Measurements from ENCODE around the gene FAM193B. TPM values are rescaled to one million over a fixed set of nuclear protein-coding genes. Genes with fewer than 3 reads are reported as not detected.

Gene FAM193B
- polyA plus RNA-seq, 3 donors = 1.6 to 216 (median 1.9) TPM

- Histone ChIP-seq H3K27ac (ENCODE audit: low read depth in 1 of 2, low read length in 2 of 2) (peak overlapping the region in 1 of 2 donors; percentile 62), H3K4me1 (ENCODE audit: control insufficient read depth in 1 of 2, insufficient read depth in 2 of 2, low read length in 2 of 2) (peaks cover 37 to 47% of the 10 kb centered on the region in 2 donors), H3K9ac (ENCODE audit: insufficient read depth, low read length, poor library complexity, severe bottlenecking) (no peak overlapping the region), H4K20me1 (ENCODE audit: insufficient read depth, low read length) (peaks cover 87% of the 10 kb centered on the region), H3K4me2 (replicated peaks; ENCODE audit: extremely low read depth, low read length, poor library complexity, severe bottlenecking) (no peak overlapping the region), H2AFZ (ENCODE audit: insufficient read depth, low read depth, low read length, poor library complexity, severe bottlenecking) (no peak overlapping the region), H3K27me3 (ENCODE audit: control insufficient read depth in 2 of 2, insufficient read depth in 2 of 2, low read length in 2 of 2) (no peaks in the 10 kb centered on the region), H3K36me3 (replicated peaks in 1 of 2; ENCODE audit: control insufficient read depth in 1 of 2, insufficient read depth in 2 of 2, low read length in 2 of 2) (peaks cover 0 to 39% of the 10 kb centered on the region in 2 donors), H3K79me2 (ENCODE audit: insufficient read depth, low read length) (peaks cover 82% of the 10 kb centered on the region), H3K9me3 (replicated peaks in 1 of 2; ENCODE audit: control insufficient read depth in 1 of 2, insufficient read depth in 1 of 2, low read length in 2 of 2) (no peaks in the 10 kb centered on the region), H3K4me3 (replicated peaks in 1 of 3; ENCODE audit: low read depth in 2 of 3, low read length in 3 of 3) (no peak overlapping the region)
- TF ChIP-seq CTCF (IDR thresholded peaks at IDR 0.05) = no peak
- intact Hi-C loops (cut with micrococcal nuclease) = loop anchor here in 1 of 2 donors (10.0 kb wide), 1 partner anchor 53 kb away; the partner anchor contains the start of gene PDLIM7
- Mint-ChIP-seq H3K27me3 (ENCODE audit: low read depth in 3 of 3) (peaks cover 0 to 1% (median 0%) of the 10 kb centered on the region in 3 donors), H3K4me1 (peaks cover 49% of the 10 kb centered on the region), H3K9me3 (no peaks in the 10 kb centered on the region), H3K27ac (peak overlapping the region in 6 of 7 donors; percentile 8 to 66 (median 56)), H3K36me3 (peaks cover 30 to 44% of the 10 kb centered on the region in 2 donors), H3K4me3 (no peak overlapping the region)
- 44% methylated on average over 2 of the region's 3 CpGs for WGBS (ENCODE audit: insufficient coverage)
- DNase-seq = no peak
Observed at GRCh38 chr5:177547736-177548135, 6.6 kb downstream of the FAM193B start.

- H4K20me1 ChIP-seq (ENCODE audit: insufficient read depth, low read length) = peaks cover 88% of the 10 kb centered on the region
- Mint-ChIP-seq H3K27me3 (ENCODE audit: low read depth in 3 of 3) (peaks cover 0 to 1% (median 0%) of the 10 kb centered on the region in 3 donors), H3K9me3 (no peaks in the 10 kb centered on the region), H3K27ac (peak overlapping the region; percentile 95 to 99 (median 98)), H3K4me3 (peak overlapping the region in 1 of 2 donors; percentile 69), H3K36me3 (peaks cover 28 to 45% of the 10 kb centered on the region in 2 donors), H3K4me1 (peaks cover 43% of the 10 kb centered on the region)
- no peak overlapping the region for H2AFZ ChIP-seq (ENCODE audit: insufficient read depth, low read depth, low read length, poor library complexity, severe bottlenecking)
- peaks cover 37 to 44% of the 10 kb centered on the region in 2 donors for H3K4me1 ChIP-seq (ENCODE audit: control insufficient read depth in 1 of 2, insufficient read depth in 2 of 2, low read length in 2 of 2)
- H3K9me3 ChIP-seq (replicated peaks in 1 of 2; ENCODE audit: control insufficient read depth in 1 of 2, insufficient read depth in 1 of 2, low read length in 2 of 2) = no peaks in the 10 kb centered on the region
- H3K36me3 ChIP-seq (replicated peaks in 1 of 2; ENCODE audit: control insufficient read depth in 1 of 2, insufficient read depth in 2 of 2, low read length in 2 of 2) = peaks cover 4 to 39% of the 10 kb centered on the region in 2 donors
- 33% methylated on average over 1 of the region's 1 CpG for WGBS (ENCODE audit: insufficient coverage)
- TF ChIP-seq CTCF (IDR thresholded peaks at IDR 0.05) = no peak
- intact Hi-C loops (cut with micrococcal nuclease) = loop anchor here in 1 of 2 donors (10.0 kb wide), 1 partner anchor 51 kb away; the partner anchor contains the start of gene PDLIM7
- H3K27me3 ChIP-seq (ENCODE audit: control insufficient read depth in 2 of 2, insufficient read depth in 2 of 2, low read length in 2 of 2) = no peaks in the 10 kb centered on the region
- peaks cover 81% of the 10 kb centered on the region for H3K79me2 ChIP-seq (ENCODE audit: insufficient read depth, low read length)
- peak overlapping the region in 1 of 3 experiments; percentile 43 for H3K4me3 ChIP-seq (replicated peaks in 1 of 3; ENCODE audit: low read depth in 2 of 3, low read length in 3 of 3)
- H3K27ac ChIP-seq (ENCODE audit: low read depth in 1 of 2, low read length in 2 of 2) = peak overlapping the region; percentile 69 to 97
- H3K9ac ChIP-seq (ENCODE audit: insufficient read depth, low read length, poor library complexity, severe bottlenecking) = peak overlapping the region; percentile 65
- DNase-seq = peak; percentile 82 to 94 (median 91)
- peak overlapping the region; percentile 40 for H3K4me2 ChIP-seq (replicated peaks; ENCODE audit: extremely low read depth, low read length, poor library complexity, severe bottlenecking)
Observed at GRCh38 chr5:177546258-177546741, 8.1 kb downstream of the FAM193B start.

Data from CD14-positive monocyte (primary cell).